GM11168 (cell line): ENCODE results near the gene GRWD1.

Source experiments
- in situ Hi-C: fragments of 300-500 bp; cut with MboI; formaldehyde crosslinking; loops from one replicate; pipeline ENCODE4 v1.12.0; 2022; ENCODE audit warnings: low sequenced_read_pairs; ENCODE audit not compliant: unreplicated experiment

The GRWD1 gene

DNA sequence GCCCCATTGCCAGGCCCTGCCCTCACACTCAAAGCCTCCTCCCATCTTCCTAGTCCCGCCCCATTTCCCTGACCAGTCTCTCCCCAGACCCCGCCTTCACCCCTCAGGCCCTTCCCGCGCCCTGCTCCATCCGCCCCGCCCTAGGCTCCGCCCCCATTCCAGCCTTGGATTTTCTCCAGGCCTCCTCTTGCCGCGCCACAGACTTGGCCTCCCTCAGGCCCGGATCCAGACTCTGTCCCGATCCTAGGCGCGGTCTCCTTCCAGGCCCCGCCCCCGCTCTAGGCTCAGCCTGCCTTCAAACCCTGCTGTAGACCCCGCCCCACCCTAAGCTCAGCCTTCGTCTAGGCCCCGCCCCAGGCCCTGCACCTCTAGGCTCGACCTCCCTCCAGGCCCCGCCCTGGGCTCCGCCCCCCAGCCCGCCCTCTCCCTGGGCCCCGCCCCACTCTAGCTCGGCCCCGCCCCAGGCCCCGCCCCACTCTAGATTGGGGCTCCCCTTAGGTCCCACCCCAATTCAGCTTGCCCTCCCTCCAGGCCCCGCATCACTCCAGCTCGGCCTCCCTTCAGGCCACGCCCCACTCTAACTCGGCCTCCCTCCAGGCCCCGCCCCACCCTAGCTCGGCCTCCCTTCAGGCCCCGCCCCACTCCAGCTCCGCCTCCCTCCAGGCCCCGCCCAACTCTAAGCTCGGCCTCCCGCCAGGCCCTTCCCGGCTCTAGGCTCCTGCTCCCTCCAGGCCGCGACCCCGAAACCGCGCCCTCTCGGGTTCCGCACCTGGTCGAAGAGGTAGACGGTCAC lies 47.3 kb downstream of the GRWD1 start:
- in situ Hi-C loops = no loop called here

GRCh38 chr19:48493718-48494401 lies 48.1 kb downstream of the GRWD1 start:
- in situ Hi-C loops = no loop called here

DNA sequence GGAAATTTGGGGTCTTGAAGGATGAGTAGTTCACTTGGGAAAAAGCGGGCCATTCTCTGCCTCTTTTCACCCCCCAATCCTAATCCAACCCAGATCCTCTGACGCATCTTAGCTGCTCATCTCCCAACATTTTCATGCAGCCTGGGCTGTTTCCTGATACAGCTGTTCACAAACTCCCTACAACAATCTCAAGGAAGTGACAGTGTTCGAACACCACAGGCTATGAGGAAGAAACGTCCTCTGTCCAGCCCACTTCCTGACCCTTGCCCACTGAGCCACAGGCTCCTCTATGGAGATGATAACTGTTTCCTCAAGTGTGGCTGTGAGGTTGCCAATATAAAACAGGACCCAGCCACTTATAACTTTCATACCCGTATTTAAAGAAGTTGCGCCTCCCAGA lies 49.6 kb downstream of the GRWD1 start:
- in situ Hi-C loops = no loop called here

- in situ Hi-C loops = no loop called here
These were observed 51.4 kb downstream of the GRWD1 start for GRCh38 chr19:48496959-48497727.

- in situ Hi-C loops = no loop called here
These were observed 52.2 kb downstream of the GRWD1 start for GRCh38 chr19:48497728-48498594.

DNA sequence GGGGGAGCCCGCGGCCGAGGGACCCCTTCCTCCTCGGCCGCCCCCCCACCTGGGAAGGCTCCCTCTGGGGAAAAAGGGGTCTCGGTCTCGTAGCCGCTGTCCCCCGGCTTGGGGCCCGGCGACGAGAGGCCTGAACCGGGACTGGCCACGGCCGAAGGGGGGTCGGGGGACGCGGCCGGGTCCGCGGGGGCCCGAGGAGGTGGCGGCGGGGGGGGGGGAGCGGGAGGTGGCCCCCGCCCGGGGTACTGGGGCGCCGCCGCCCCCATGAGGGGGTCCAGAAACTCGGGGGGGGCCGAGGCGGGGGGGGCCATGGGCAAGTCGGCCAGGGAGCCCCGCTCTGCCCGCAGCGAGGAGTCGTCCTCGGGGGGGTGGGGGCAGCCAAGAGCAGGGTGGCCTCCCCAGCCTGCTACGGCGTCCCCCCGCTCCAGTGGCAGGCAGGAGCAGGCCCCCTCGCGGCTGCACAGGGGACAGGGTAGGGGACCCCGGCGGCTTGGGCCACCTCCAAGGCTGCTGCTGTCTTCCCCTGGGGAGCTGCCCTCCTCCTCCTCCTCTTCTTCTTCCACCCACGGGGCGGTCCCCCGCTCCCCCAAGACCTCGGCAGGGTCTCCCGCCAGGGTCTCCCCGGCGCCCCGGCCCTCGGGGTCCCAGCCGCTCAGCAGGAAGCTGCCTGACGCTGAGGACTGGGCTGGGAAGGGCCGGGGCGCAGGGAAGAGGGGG lies 53.0 kb downstream of the GRWD1 start:
- in situ Hi-C loops = no loop called here

- in situ Hi-C loops = loop anchor here (10.0 kb wide), 1 partner anchor 85 kb away; no protein-coding TSS in a partner anchor
These were observed 53.7 kb downstream of the GRWD1 start for GRCh38 chr19:48499316-48500090.

DNA sequence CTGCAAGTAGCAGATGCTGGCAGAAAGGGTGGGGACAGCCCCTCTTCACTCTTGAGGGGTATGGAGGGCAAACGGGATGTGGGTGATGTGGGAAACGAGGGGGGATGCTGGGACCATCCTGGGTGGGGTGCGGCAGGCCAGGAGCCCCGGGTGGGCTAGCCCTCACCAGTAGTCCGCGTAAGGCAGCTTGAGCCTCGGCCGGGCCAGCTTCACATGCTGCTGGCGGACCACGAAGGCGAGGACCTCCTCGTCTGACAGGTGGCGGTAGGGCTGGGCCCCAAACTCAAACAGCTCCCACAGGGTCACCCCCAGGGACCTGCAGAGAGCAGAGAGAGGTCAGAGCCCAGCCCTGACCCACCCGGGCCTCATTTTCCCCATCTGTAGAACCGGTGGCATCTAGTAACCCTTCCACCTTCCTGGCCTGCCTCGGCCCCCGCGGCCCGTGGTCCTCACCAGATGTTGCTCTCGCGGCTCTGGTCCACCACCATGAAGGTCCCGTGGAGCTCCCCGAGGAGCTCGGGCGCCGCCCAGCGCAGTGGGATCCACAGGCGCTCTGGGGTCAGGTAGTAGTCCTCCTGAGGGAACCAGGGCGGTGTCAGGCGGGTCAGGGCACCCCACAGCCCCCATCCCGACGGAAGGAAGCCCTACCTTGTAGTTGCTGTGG lies 55.2 kb downstream of the GRWD1 start:
- in situ Hi-C loops = loop anchor here (10.0 kb wide), 1 partner anchor 84 kb away; no protein-coding TSS in a partner anchor

- in situ Hi-C loops = loop anchor here (10.0 kb wide), 1 partner anchor 83 kb away; no protein-coding TSS in a partner anchor
These were observed 55.9 kb downstream of the GRWD1 start for GRCh38 chr19:48501494-48502349.

DNA sequence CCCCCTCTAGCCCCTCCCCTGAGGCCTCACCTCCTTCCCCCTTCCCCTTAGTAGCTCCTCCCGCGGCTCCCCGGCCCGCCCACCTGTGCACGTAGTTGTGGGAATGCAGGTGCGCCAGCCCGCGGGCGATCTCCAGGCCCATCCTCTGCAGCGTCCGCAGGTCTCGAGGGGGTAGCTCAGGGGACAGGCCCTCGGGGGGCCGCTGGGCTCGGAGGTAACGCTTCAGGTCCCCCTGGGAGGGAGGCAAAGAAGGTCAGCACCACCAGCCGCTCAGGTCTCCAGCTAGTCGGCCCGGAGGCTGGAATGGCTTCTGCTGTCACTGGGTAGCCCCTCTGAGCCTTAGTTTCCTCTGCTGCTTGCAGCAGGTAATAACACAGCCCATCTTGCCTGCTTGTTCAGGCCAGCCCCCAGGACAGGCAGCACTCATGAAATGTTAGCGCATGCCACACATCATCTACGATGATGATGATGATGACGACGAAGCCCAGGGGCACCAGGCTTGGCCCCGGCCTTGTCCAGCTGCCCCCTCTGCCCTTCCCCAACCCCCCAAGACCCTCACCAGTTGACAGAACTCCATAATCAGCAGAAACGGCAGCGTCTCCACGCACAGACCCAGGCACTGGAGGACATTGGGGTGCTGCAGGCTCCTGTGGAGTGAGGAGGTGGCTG lies 56.7 kb downstream of the GRWD1 start:
- in situ Hi-C loops = loop anchor here (10.0 kb wide), 1 partner anchor 82 kb away; no protein-coding TSS in a partner anchor

DNA sequence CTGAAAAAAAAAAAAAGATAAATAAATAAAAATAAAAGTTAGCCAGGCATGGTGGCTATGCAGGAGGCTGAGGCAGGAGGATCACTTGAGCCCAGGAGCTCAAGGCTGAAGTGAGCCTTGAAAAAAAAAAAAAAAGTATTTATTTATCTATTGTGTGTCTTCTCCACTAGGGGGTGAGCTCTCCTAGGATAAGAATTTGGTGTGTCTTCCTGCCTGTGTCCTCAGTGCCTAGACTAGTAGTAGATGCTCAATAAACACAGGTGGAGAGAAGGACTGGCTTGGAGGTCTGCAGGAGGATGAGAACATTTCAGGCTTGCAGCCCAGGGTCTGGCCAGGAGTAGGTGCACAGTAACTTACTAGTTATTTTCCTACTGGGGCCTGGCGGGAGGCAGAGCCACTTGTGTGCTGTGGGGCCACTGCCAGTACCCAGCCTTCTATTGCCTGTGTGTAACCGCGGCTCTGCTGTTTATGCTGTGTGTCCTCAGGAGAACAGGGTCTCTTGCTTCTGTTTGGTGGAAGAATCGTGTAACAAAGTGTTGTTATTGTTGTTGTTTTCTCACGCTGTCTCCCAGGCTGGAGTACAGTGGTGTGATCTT lies 60.5 kb downstream of the GRWD1 start:
- in situ Hi-C loops = loop anchor here (10.0 kb wide), 1 partner anchor 79 kb away; no protein-coding TSS in a partner anchor
